HCT116 (cell line): ENCODE measurements around the gene FBN1.

Source experiments
- ATF3 ChIP-seq: IDR thresholded peaks from 2 replicates; pipeline ENCODE4 v1.6.1; 2012
- CEBPB ChIP-seq: IDR thresholded peaks from 2 replicates; pipeline ENCODE4 v1.6.1; 2012; ENCODE audit warnings: low read depth
- CTCF ChIP-seq, 3 experiments: fragments of 200-600 bp in 1 of 3; sonication (generic) in 1 of 3; IDR thresholded peaks in 2 of 3; conservative IDR thresholded peaks in 1 of 3; 2 replicates each; pipeline ENCODE4 v1.5.1; 2012 to 2017; ENCODE audit warnings: low read depth in 2 of 3, low read length in 2 of 3, antibody characterized with exemption in 1 of 3, borderline replicate concordance in 1 of 3, control low read depth in 1 of 3, mild to moderate bottlenecking in 1 of 3, mixed read lengths in 1 of 3, mixed run types in 1 of 3, moderate library complexity in 1 of 3; ENCODE audit not compliant: insufficient read depth in 1 of 3
- EZH2 ChIP-seq: fragments of 200-600 bp; sonication (generic); IDR thresholded peaks from 2 replicates; pipeline ENCODE4 v1.6.1; 2017; ENCODE audit warnings: antibody characterized with exemption, mixed run types
- JUND ChIP-seq: IDR thresholded peaks from 2 replicates; pipeline ENCODE4 v1.6.1; 2012
- MAX ChIP-seq: IDR thresholded peaks from 2 replicates; pipeline ENCODE4 v1.6.1; 2012
- POLR2A ChIP-seq: IDR thresholded peaks from 2 replicates; pipeline ENCODE4 v1.7.0; 2011; ENCODE audit warnings: borderline replicate concordance; ENCODE audit not compliant: insufficient read depth, insufficient read length; ENCODE audit errors: extremely low read depth
- POLR2AphosphoS5 ChIP-seq: IDR thresholded peaks from 2 replicates; pipeline ENCODE4 v1.6.1; 2011; ENCODE audit warnings: mild to moderate bottlenecking, low read depth, low read length, moderate library complexity
- SP1 ChIP-seq: IDR thresholded peaks from 2 replicates; pipeline ENCODE4 v1.6.1; 2012; ENCODE audit warnings: low read depth

GRCh38 chr15:48643206-48643605 lies 2.3 kb downstream of the FBN1 start:
- no peak for TF ChIP-seq EZH2
- TF ChIP-seq SP1: no peak
- TF ChIP-seq POLR2A: no peak
- TF ChIP-seq MAX: no peak
- TF ChIP-seq CTCF (IDR thresholded peaks at IDR 0.05 in 2 of 3, conservative IDR thresholded peaks at IDR 0.05 in 1 of 3; ENCODE audit: borderline replicate concordance in 1 of 3, insufficient read depth in 1 of 3, low read depth in 2 of 3, low read length in 2 of 3): no peak
- no peak for TF ChIP-seq JUND
- no peak for TF ChIP-seq ATF3
- no peak for TF ChIP-seq CEBPB
- TF ChIP-seq POLR2AphosphoS5: no peak
